Transverse colon (tissue), 4 donors: ENCODE results near the gene DEGS2. TPM values are rescaled to one million over a fixed set of nuclear protein-coding genes. Genes with fewer than 3 reads are reported as not detected.

Experiments used
- DNase-seq: peaks from one replicate; pipeline ENCODE4 v3.0.0-alpha.2; 2019
- H3K27ac ChIP-seq, 4 donors: fragments of 200-600 bp; sonication (generic); 2 replicates each; pipeline ENCODE4 v1.5.1; 2016 to 2018; ENCODE audit warnings: inconsistent platforms in 4 of 4
- H3K27me3 ChIP-seq: fragments of 200-600 bp; sonication (generic); 2 replicates; pipeline ENCODE4 v1.5.1; 2017; ENCODE audit warnings: inconsistent platforms
- H3K36me3 ChIP-seq, 4 donors: fragments of 200-600 bp; sonication (generic); 2 replicates each; pipeline ENCODE4 v1.5.1; 2017 to 2019; ENCODE audit warnings: inconsistent platforms in 4 of 4
- H3K4me1 ChIP-seq, 4 donors: fragments of 200-600 bp; sonication (generic); 2 replicates each; pipeline ENCODE4 v1.5.1; 2017 to 2020; ENCODE audit warnings: inconsistent platforms in 4 of 4
- H3K4me3 ChIP-seq, 4 donors: fragments of 200-600 bp; sonication (generic); 1 replicate in 1 of 4; 2 replicates in 3 of 4; pipeline versions ENCODE4 v1.5.1 to v1.6.1; 2017 to 2019; ENCODE audit warnings: inconsistent platforms in 4 of 4
- H3K9me3 ChIP-seq, 2 donors: fragments of 200-600 bp; sonication (generic); 2 replicates each; pipeline ENCODE4 v1.5.1; 2017 to 2019; ENCODE audit warnings: inconsistent platforms in 2 of 2
- EP300 ChIP-seq: sonication (generic); formaldehyde crosslinking; IDR thresholded peaks from one replicate; pipeline ENCODE4 v1.6.1; 2017; ENCODE audit warnings: antibody characterized with exemption, low read depth
- POLR2A ChIP-seq: fragments of 450-650 bp; IDR thresholded peaks from one replicate; pipeline ENCODE4 v1.6.1; 2016; ENCODE audit warnings: antibody characterized with exemption, mild to moderate bottlenecking, moderate library complexity
- POLR2AphosphoS5 ChIP-seq, 3 donors: sonication (generic); formaldehyde crosslinking; IDR thresholded peaks; one replicate each; pipeline ENCODE4 v1.6.1; 2016; ENCODE audit warnings: antibody characterized with exemption in 3 of 3
- WGBS, 2 donors: methylation state at CpG; one replicate each; pipeline ENCODE4 v1.1.5; 2018; ENCODE audit warnings: low coverage in 1 of 2; 5-methylcytosine and 5-hydroxymethylcytosine counted together
- in situ Hi-C, 4 donors: fragments of 200-750 bp; cut with MboI; loops; one replicate each; pipeline versions ENCODE4 v1.15.0 to v1.15.1; 2017; ENCODE audit warnings: low sequenced_read_pairs in 3 of 4, low pct_ligation_motif_present in 1 of 4, low pct_unique_long_range_greater_than_20kb in 1 of 4
- intact Hi-C: fragments of 100-400 bp; cut with DNase I; formaldehyde crosslinking; loops from one replicate; pipeline ENCODE4 v1.15.1; 2023; ENCODE audit warnings: low total_unique reads
- total RNA-seq, 4 donors: library from RNA; depleted of rRNA; stranded (reverse); fragments of >200 nt; gene quantifications; one replicate each; pipeline ENCODE4 v1.1.0, GENCODE V29; 2016
- TF ChIP-seq, protein P1 (sequence below), 5 experiments: fragments of 200-600 bp in 3 of 5; fragments of 450-650 bp in 2 of 5; sonication (generic) in 3 of 5; IDR thresholded peaks; 1 replicate in 2 of 5; 2 replicates in 3 of 5; pipeline ENCODE4 v1.5.1; 2016 to 2017; ENCODE audit warnings: antibody characterized with exemption in 5 of 5, inconsistent platforms in 3 of 5, mild to moderate bottlenecking in 2 of 5, moderate library complexity in 1 of 5

DEGS2 gene
- total RNA-seq, 4 donors from 2014 or later: 4.9 to 33.2 (median 23.7) TPM

DNA sequence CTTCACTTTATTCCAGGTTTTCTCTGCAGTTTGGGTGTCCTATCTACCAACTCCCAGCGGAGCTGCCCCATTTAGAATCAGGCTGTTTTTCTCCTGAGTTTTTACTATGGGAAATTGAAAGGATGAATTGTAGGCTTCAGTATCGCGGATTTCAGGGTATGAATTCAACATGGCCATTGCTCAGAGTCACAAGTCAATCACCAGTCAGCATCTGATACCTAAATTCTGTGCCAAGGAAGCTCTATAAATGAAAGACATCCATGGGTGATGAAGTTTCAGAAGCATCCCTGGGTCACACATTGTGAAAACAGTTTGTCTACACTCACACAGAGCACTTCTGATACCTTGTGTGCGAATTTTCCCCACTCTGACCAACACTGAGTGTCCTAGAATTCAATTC, 43.7 kb upstream of the DEGS2 start:
- no peaks in the 10 kb centered on the region for H3K36me3 ChIP-seq
- intact Hi-C loops: no loop called here
- H3K4me3 ChIP-seq: no peak overlapping the region
- in situ Hi-C loops: no loop called here
- H3K4me1 ChIP-seq: no peaks in the 10 kb centered on the region
- no peak overlapping the region for H3K27ac ChIP-seq
- no peak for DNase-seq
- H3K9me3 ChIP-seq: no peaks in the 10 kb centered on the region
- WGBS, 2 donors: 81 to 97% methylated on average over 4 of the region's 4 CpGs
- no peak for TF ChIP-seq EP300
- TF ChIP-seq, protein P1, sequence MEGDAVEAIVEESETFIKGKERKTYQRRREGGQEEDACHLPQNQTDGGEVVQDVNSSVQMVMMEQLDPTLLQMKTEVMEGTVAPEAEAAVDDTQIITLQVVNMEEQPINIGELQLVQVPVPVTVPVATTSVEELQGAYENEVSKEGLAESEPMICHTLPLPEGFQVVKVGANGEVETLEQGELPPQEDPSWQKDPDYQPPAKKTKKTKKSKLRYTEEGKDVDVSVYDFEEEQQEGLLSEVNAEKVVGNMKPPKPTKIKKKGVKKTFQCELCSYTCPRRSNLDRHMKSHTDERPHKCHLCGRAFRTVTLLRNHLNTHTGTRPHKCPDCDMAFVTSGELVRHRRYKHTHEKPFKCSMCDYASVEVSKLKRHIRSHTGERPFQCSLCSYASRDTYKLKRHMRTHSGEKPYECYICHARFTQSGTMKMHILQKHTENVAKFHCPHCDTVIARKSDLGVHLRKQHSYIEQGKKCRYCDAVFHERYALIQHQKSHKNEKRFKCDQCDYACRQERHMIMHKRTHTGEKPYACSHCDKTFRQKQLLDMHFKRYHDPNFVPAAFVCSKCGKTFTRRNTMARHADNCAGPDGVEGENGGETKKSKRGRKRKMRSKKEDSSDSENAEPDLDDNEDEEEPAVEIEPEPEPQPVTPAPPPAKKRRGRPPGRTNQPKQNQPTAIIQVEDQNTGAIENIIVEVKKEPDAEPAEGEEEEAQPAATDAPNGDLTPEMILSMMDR (IDR thresholded peaks at IDR 0.05): no peak
- TF ChIP-seq POLR2A: no peak
- TF ChIP-seq POLR2AphosphoS5 (IDR thresholded peaks at IDR 0.05): no peak
- no peaks in the 10 kb centered on the region for H3K27me3 ChIP-seq

DNA sequence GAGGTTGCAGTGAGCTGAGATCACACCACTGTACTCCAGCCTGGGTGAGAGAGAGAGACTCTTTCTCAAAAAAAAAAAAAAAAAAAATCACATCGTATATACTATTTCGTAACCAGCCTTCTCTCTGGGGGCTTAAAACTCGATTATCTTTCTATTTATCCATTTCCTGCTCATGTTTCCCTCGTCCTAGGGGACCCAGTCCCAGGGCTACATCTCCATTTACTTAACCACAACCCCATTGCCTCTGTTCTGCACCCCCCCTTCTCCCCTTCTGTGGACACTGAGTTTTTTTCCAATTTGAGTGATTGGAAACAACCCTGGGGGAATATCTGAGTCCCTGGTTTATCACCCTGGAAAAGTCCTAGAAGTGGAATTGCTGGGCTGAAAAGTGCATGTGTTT, 43.3 kb upstream of the DEGS2 start:
- H3K4me3 ChIP-seq: no peak overlapping the region
- no peaks in the 10 kb centered on the region for H3K27me3 ChIP-seq
- in situ Hi-C loops: no loop called here
- DNase-seq: no peak
- no peaks in the 10 kb centered on the region for H3K9me3 ChIP-seq
- H3K27ac ChIP-seq: no peak overlapping the region
- WGBS, 2 donors: 70 to 83% methylated on average over 4 of the region's 4 CpGs
- TF ChIP-seq, protein P1 (IDR thresholded peaks at IDR 0.05): no peak
- no peaks in the 10 kb centered on the region for H3K36me3 ChIP-seq
- H3K4me1 ChIP-seq: no peaks in the 10 kb centered on the region
- intact Hi-C loops: no loop called here

DNA sequence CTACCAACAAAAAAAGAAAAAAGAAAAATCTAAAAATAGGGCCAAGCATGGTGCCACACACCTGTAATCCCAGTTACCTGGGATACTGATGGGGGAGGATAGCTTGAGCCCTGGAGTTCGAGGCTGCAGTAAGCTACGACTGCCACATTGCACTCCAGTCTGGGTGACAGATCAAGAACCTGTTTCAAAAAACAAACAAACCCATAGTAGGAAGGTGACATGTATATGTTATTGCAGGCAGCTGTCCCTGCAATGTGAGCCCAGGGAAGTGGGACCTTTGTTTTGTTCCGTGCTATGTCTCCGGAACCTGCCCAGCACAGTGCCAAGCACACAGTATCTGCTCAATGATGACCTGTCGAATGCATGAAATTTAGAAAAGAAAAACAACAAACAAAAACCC, 42.3 kb upstream of the DEGS2 start:
- Histone ChIP-seq H3K4me3 (no peak overlapping the region), H3K27me3 (no peaks in the 10 kb centered on the region), H3K27ac (no peak overlapping the region), H3K9me3 (no peaks in the 10 kb centered on the region), H3K4me1 (no peaks in the 10 kb centered on the region), H3K36me3 (no peaks in the 10 kb centered on the region)
- DNase-seq: no peak
- intact Hi-C loops (no loop called here), in situ Hi-C loops (no loop called here)
- WGBS, 2 donors: 60 to 67% methylated on average over 4 to 5 of the region's 5 CpGs
- TF ChIP-seq EP300 (no peak), POLR2A (no peak), POLR2AphosphoS5 (IDR thresholded peaks at IDR 0.05) (no peak)
- TF ChIP-seq, protein P1 (IDR thresholded peaks at IDR 0.05): no peak

DNA sequence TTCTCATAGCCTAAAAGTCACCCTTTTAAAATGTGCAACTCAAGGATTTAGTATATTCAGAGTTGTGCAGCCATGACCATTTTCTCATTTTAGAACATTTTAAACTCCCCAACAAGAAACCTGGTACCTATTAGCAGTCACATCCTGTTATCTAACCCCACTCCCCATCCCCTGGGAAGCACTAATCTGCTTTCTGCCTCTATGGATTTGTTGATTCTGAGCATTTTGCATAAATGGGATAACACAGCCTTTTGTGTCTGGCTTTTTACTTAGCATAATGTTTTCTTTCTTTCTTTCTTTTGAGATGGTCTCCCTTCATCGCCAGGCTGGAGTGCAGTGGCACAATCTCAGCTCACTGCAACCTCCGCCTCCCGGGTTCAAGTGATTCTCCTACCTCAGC, 40.9 kb upstream of the DEGS2 start:
- no peak for DNase-seq
- intact Hi-C loops: no loop called here
- Histone ChIP-seq H3K9me3 (no peaks in the 10 kb centered on the region), H3K4me3 (no peak overlapping the region), H3K4me1 (no peaks in the 10 kb centered on the region), H3K36me3 (no peaks in the 10 kb centered on the region), H3K27ac (no peak overlapping the region), H3K27me3 (no peaks in the 10 kb centered on the region)
- in situ Hi-C loops: no loop called here
- TF ChIP-seq, protein P1 (IDR thresholded peaks at IDR 0.05): no peak
- TF ChIP-seq EP300: no peak
- no peak for TF ChIP-seq POLR2A
- no peak for TF ChIP-seq POLR2AphosphoS5 (IDR thresholded peaks at IDR 0.05)
- WGBS, 2 donors: 94 to 100% methylated on average over 3 of the region's 3 CpGs
